Pancreas (tissue), 10 donors: ENCODE data around the gene NEDD1. TPM values are rescaled to one million over a fixed set of nuclear protein-coding genes. Genes with fewer than 3 reads are reported as not detected.

ENCODE experiments used
- ATAC-seq, 4 donors: fragments of 200-7000 bp; cut with Tn5 transposase; one replicate each; pipeline versions ENCODE4 v1.8.0 to v1.9.1; 2020; ENCODE audit warnings: mild to moderate bottlenecking in 4 of 4, moderate library complexity in 4 of 4
- DNase-seq, 6 donors: peaks; one replicate each; pipeline ENCODE4 v3.0.0-alpha.2; 2020
- FAIRE-seq: peaks from 2 replicates; lab custom pipeline; 2012; peaks lifted over from hg19 to GRCh38; lab: Jason Lieb, UNC
- H3K27ac ChIP-seq, 4 donors: fragments of 200-600 bp; sonication (generic); 1 replicate in 3 of 4; 2 replicates in 1 of 4; pipeline versions ENCODE4 v1.5.0 to v1.8.0; 2020
- H3K27me3 ChIP-seq, 4 donors: fragments of 200-600 bp; one replicate each; pipeline ENCODE4 v1.8.0; 2021
- H3K36me3 ChIP-seq, 3 donors: fragments of 200-600 bp; sonication (generic) in 1 of 3; one replicate each; pipeline versions ENCODE4 v1.5.0 to v1.8.0; 2020 to 2021
- H3K4me1 ChIP-seq, 3 donors: fragments of 200-600 bp; one replicate each; pipeline ENCODE4 v1.8.0; 2021
- H3K4me3 ChIP-seq, 4 donors: fragments of 200-600 bp; sonication (generic) in 2 of 4; one replicate each; pipeline versions ENCODE4 v1.5.0 to v1.8.0; 2020 to 2021
- H3K9me3 ChIP-seq, 4 donors: fragments of 200-600 bp; one replicate each; pipeline ENCODE4 v1.8.0; 2021
- WGBS, 2 donors: extraction: QIAGEN DNeasy Blood & Tissue Kit; methylation state at CpG; one replicate each; pipeline ENCODE4 v1.1.7; 2013; 5-methylcytosine and 5-hydroxymethylcytosine counted together
- intact Hi-C, 3 donors: fragments of 100-400 bp; cut with DNase I; formaldehyde crosslinking; loops; one replicate each; pipeline versions ENCODE4 v1.11.1 to v1.14.2; 2022
- polyA plus RNA-seq, 2 donors: library from polyadenylated mRNA; stranded (reverse); fragments of 200-250 nt; gene quantifications; one replicate each; pipeline ENCODE4 v1.2.3, GENCODE V29; 2013
- total RNA-seq, 6 donors: library from RNA; stranded (reverse); fragmentation: NEBNext Ultra II Directional in 4 of 6; extraction: Animal tissue kit (Norgen Biotek cat#: 25700) in 4 of 6; gene quantifications; one replicate each; pipeline versions ENCODE4 v1.2.1 to v1.2.4, GENCODE V29; 2021 to 2023
- TF ChIP-seq, protein P1 (sequence below), 4 donors: fragments of 200-600 bp; sonication (generic) in 3 of 4; IDR thresholded peaks; one replicate each; pipeline versions ENCODE4 v1.5.0 to v1.8.0; 2021; ENCODE audit warnings: antibody characterized with exemption in 4 of 4
- donor health status: healthy with polysubstance abuse.
- donor health status: DM: no; HTN: no; CAD: no; lungs with moderate emphysema.
- donor health status: DM: no; HTN: no; CAD: no.
- donor health status: control.
- donor health status: control.
- donor health status: Bipolar disorder and iron deficiency.
- donor health status: DM: yes; HTN: yes; CAD: no.
- donor health status: DM: no; HTN: no; CAD: no.
- donor health status: DM: no; HTN: no; CAD: no.
- donor health status: DM: yes; HTN: yes; CAD: no.

NEDD1 gene
- total and polyA plus RNA-seq, 8 donors = 2.2 to 10.4 (median 7.1) TPM

- Histone ChIP-seq H3K27ac (no peak overlapping the region), H3K4me3 (no peak overlapping the region), H3K36me3 (peaks cover 0 to 18% (median 3%) of the 10 kb centered on the region in 3 donors), H3K9me3 (no peaks in the 10 kb centered on the region), H3K4me1 (no peaks in the 10 kb centered on the region), H3K27me3 (no peaks in the 10 kb centered on the region)
- intact Hi-C loops = no loop called here
- ATAC-seq (no peak), DNase-seq (no peak), FAIRE-seq (no peak)
- WGBS, 2 donors = 96 to 100% methylated on average over 2 of the region's 2 CpGs
- TF ChIP-seq, protein P1, sequence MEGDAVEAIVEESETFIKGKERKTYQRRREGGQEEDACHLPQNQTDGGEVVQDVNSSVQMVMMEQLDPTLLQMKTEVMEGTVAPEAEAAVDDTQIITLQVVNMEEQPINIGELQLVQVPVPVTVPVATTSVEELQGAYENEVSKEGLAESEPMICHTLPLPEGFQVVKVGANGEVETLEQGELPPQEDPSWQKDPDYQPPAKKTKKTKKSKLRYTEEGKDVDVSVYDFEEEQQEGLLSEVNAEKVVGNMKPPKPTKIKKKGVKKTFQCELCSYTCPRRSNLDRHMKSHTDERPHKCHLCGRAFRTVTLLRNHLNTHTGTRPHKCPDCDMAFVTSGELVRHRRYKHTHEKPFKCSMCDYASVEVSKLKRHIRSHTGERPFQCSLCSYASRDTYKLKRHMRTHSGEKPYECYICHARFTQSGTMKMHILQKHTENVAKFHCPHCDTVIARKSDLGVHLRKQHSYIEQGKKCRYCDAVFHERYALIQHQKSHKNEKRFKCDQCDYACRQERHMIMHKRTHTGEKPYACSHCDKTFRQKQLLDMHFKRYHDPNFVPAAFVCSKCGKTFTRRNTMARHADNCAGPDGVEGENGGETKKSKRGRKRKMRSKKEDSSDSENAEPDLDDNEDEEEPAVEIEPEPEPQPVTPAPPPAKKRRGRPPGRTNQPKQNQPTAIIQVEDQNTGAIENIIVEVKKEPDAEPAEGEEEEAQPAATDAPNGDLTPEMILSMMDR (IDR thresholded peaks at IDR 0.05) = no peak
These were observed 41.7 kb downstream of the NEDD1 start for GRCh38 chr12:96948782-96949181.

DNA sequence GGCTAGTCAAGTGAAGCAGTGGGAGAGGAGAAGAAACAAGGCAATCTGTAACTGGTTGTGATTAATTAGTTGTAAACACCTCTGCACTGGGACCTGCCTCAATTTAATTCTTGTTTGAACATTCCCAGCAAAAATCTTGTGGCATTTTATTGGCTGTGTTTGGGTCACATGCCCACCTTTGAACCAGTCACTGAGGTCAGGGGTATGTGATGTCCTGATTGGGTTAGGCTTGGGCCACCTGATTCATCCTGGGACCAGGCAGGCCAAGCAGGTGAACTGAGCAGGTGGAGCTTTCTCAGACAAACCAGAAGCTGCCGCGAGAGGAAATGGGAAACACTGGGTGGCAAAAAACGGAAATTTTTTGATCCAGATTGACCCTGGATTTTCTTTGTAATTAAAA is 72.5 kb downstream of the NEDD1 start:
- Histone ChIP-seq H3K27ac (no peak overlapping the region), H3K27me3 (no peaks in the 10 kb centered on the region), H3K4me1 (no peaks in the 10 kb centered on the region), H3K9me3 (no peaks in the 10 kb centered on the region), H3K4me3 (no peak overlapping the region), H3K36me3 (no peaks in the 10 kb centered on the region)
- intact Hi-C loops = no loop called here
- ATAC-seq (no peak), FAIRE-seq (no peak), DNase-seq (no peak)
- WGBS, 2 donors = 64 to 84% methylated on average over 3 of the region's 3 CpGs
- TF ChIP-seq, protein P1 (IDR thresholded peaks at IDR 0.05) = no peak

GRCh38 chr12:96980991-96981414 is 73.9 kb downstream of the NEDD1 start:
- TF ChIP-seq, protein P1 (IDR thresholded peaks at IDR 0.05) = no peak
- Histone ChIP-seq H3K27me3 (peaks cover 0 to 3% (median 0%) of the 10 kb centered on the region in 4 donors), H3K9me3 (no peaks in the 10 kb centered on the region), H3K4me1 (no peaks in the 10 kb centered on the region), H3K36me3 (no peaks in the 10 kb centered on the region), H3K4me3 (no peak overlapping the region), H3K27ac (no peak overlapping the region)
- DNase-seq = no peak
- WGBS, 2 donors = 31 to 36% methylated on average over 6 of the region's 6 CpGs
- no peak for FAIRE-seq
- intact Hi-C loops = loop anchor here in 1 of 3 donors (10.0 kb wide), 2 partner anchors 424 to 1414 kb away; no protein-coding TSS in a partner anchor
- peak in 1 of 4 donors; percentile 35 for ATAC-seq

DNA sequence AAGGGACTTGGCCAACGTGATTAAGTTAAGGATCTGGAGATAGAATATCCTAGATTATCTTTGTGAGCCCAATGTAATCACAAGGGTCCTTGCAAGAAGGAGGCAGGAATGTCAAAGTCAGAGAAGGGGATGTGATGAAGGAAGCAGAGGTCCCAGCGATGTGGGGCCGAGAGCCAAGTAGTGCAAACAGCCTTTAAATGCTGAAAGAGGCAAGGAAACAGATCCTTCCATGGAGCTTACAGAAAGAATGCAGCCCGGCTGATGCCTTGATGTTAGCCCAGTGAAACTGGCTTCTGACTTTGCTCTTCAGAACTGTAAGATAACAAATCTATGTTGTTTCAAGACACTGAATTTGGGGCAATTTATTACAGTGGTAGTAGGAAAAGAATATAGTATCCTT is 74.9 kb downstream of the NEDD1 start:
- H3K9me3 ChIP-seq = no peaks in the 10 kb centered on the region
- FAIRE-seq (no peak), DNase-seq (no peak), ATAC-seq (no peak)
- peaks cover 0 to 3% (median 0%) of the 10 kb centered on the region in 4 donors for H3K27me3 ChIP-seq
- no peak overlapping the region for H3K4me3 ChIP-seq
- intact Hi-C loops = loop anchor here in 1 of 3 donors (10.0 kb wide), 2 partner anchors 423 to 1413 kb away; no protein-coding TSS in a partner anchor
- 56 to 61% methylated on average over 4 of the region's 4 CpGs for WGBS, 2 donors
- TF ChIP-seq, protein P1 (IDR thresholded peaks at IDR 0.05) = no peak
- H3K4me1 ChIP-seq = no peaks in the 10 kb centered on the region
- no peaks in the 10 kb centered on the region for H3K36me3 ChIP-seq
- no peak overlapping the region for H3K27ac ChIP-seq

- ATAC-seq (no peak), FAIRE-seq (no peak), DNase-seq (no peak)
- no peaks in the 10 kb centered on the region for H3K36me3 ChIP-seq
- peaks cover 0 to 3% (median 0%) of the 10 kb centered on the region in 4 donors for H3K27me3 ChIP-seq
- H3K4me1 ChIP-seq = no peaks in the 10 kb centered on the region
- no peak overlapping the region for H3K27ac ChIP-seq
- TF ChIP-seq, protein P1 (IDR thresholded peaks at IDR 0.05) = no peak
- WGBS, 2 donors = 75 to 79% methylated on average over 4 of the region's 4 CpGs
- intact Hi-C loops = loop anchor here in 1 of 3 donors (10.0 kb wide), 2 partner anchors 422 to 1412 kb away; no protein-coding TSS in a partner anchor
- no peak overlapping the region for H3K4me3 ChIP-seq
- no peaks in the 10 kb centered on the region for H3K9me3 ChIP-seq
These were observed 75.6 kb downstream of the NEDD1 start for GRCh38 chr12:96982671-96983070.
